HCT116 (cell line): ENCODE results near the gene CUZD1. TPM values are rescaled to one million over a fixed set of nuclear protein-coding genes. Genes with fewer than 3 reads are reported as not detected.

Experiments
- ATAC-seq: fragments of 200-7000 bp; cut with Tn5 transposase; 2 replicates; pipeline ENCODE4 v1.9.1; 2020; ENCODE audit warnings: mild to moderate bottlenecking, moderate library complexity
- BruUV-seq: library from RNA; stranded (reverse); fragments of 400-500 nt; replicated peaks from 2 replicates; lab custom pipeline; 2021; lab: Mats Ljungman, UMichigan
- CTCF ChIA-PET: fragments of 300-600 bp; sonication (Branson Sonifier 250); formaldehyde crosslinking; loops from one replicate; lab custom pipeline; 2021; ENCODE audit warnings: antibody characterized with exemption; lab: Charles Lee
- POLR2A ChIA-PET: fragments of 300-600, 350-600 bp; sonication (Branson Sonifier 250); formaldehyde crosslinking; loops from one replicate; lab custom pipeline; 2021; ENCODE audit warnings: antibody characterized with exemption; lab: Charles Lee
- RAD21 ChIA-PET, 2 experiments: fragments of 300-600 bp; sonication (Branson Sonifier 250); formaldehyde crosslinking; loops; one replicate each; lab custom pipeline; 2023; ENCODE audit warnings: low total read pairs in 2 of 2; ENCODE audit not compliant: uncharacterized antibody in 2 of 2, unreplicated experiment in 2 of 2, low non-redundant PET in 1 of 2; lab: Charles Lee
- DNase-seq: peaks from one replicate; pipeline ENCODE4 v3.0.0-alpha.2; 2010; ENCODE audit warnings: low read depth, low spot score
- H2AFZ ChIP-seq: fragments of 200-600 bp; shearing (Covaris generic), sonication (generic); 2 replicates; pipeline ENCODE4 v1.6.1; 2017; ENCODE audit warnings: low read depth, mixed run types, mixed read lengths, antibody characterized with exemption, low read length; ENCODE audit not compliant: poor library complexity, severe bottlenecking
- H3K27ac ChIP-seq: 2 replicates; pipeline ENCODE4 v1.5.1; 2012; ENCODE audit warnings: low read depth, low read length
- H3K27me3 ChIP-seq: fragments of 200-600 bp; sonication (generic); 2 replicates; pipeline ENCODE4 v1.6.1; 2016; ENCODE audit warnings: mixed run types, low read length, mixed read lengths; ENCODE audit not compliant: insufficient read depth
- H3K36me3 ChIP-seq, 2 experiments: fragments of 200-500 bp in 1 of 2; fragments of 200-600 bp in 1 of 2; sonication (Bioruptor generic) in 1 of 2; sonication (generic) in 1 of 2; 2 replicates each; pipeline versions ENCODE4 v1.5.1 to v1.6.1; 2014 to 2016; ENCODE audit warnings: low read length in 2 of 2, inconsistent platforms in 1 of 2, mixed read lengths in 1 of 2, mixed run types in 1 of 2; ENCODE audit not compliant: insufficient read depth in 2 of 2, control insufficient read depth in 1 of 2
- H3K4me1 ChIP-seq, 2 experiments: fragments of 200-600 bp in 1 of 2; sonication (generic) in 1 of 2; 2 replicates each; pipeline versions ENCODE4 v1.5.1 to v1.6.1; 2012 to 2017; ENCODE audit warnings: low read length in 2 of 2, inconsistent platforms in 1 of 2, mild to moderate bottlenecking in 1 of 2, mixed read lengths in 1 of 2, mixed run types in 1 of 2, moderate library complexity in 1 of 2; ENCODE audit not compliant: insufficient read depth in 2 of 2, control insufficient read depth in 1 of 2
- H3K4me2 ChIP-seq: fragments of 200-600 bp; sonication (generic); 2 replicates; pipeline ENCODE4 v1.6.1; 2017; ENCODE audit warnings: mixed run types, low read length, mixed read lengths
- H3K4me3 ChIP-seq, 2 experiments: fragments of 200-600 bp in 1 of 2; sonication (generic) in 1 of 2; replicated peaks in 1 of 2; 2 replicates each; pipeline ENCODE4 v1.5.1; 2011 to 2016; ENCODE audit warnings: low read length in 2 of 2, control low read depth in 1 of 2, low read depth in 1 of 2, mild to moderate bottlenecking in 1 of 2, mixed read lengths in 1 of 2, mixed run types in 1 of 2
- H3K79me2 ChIP-seq: fragments of 200-600 bp; sonication (generic); 2 replicates; pipeline ENCODE4 v1.6.1; 2017; ENCODE audit warnings: mild to moderate bottlenecking, mixed run types, low read length, moderate library complexity, mixed read lengths; ENCODE audit not compliant: insufficient read depth
- H3K9ac ChIP-seq: fragments of 200-600 bp; sonication (generic); 2 replicates; pipeline ENCODE4 v1.6.1; 2016; ENCODE audit warnings: low read length, mixed read lengths
- H3K9me2 ChIP-seq: fragments of 200-600 bp; sonication (generic), shearing (Covaris generic); 2 replicates; pipeline ENCODE4 v1.6.1; 2017; ENCODE audit warnings: mixed run types, mild to moderate bottlenecking, moderate library complexity; ENCODE audit not compliant: insufficient read depth
- H3K9me3 ChIP-seq, 2 experiments: fragments of 200-500 bp in 1 of 2; fragments of 200-600 bp in 1 of 2; sonication (Bioruptor generic) in 1 of 2; sonication (generic) in 1 of 2; 2 replicates each; pipeline ENCODE4 v1.6.1; 2014 to 2017; ENCODE audit warnings: low read length in 2 of 2, mixed read lengths in 2 of 2, inconsistent platforms in 1 of 2, low read depth in 1 of 2, mild to moderate bottlenecking in 1 of 2, mixed run types in 1 of 2, moderate library complexity in 1 of 2; ENCODE audit not compliant: control insufficient read depth in 1 of 2, insufficient read depth in 1 of 2
- H4K20me1 ChIP-seq: fragments of 200-600 bp; sonication (generic), shearing (Covaris generic); 2 replicates; pipeline ENCODE4 v1.6.1; 2017; ENCODE audit warnings: mixed run types, mild to moderate bottlenecking, moderate library complexity; ENCODE audit not compliant: insufficient read depth
- ATF3 ChIP-seq: IDR thresholded peaks from 2 replicates; pipeline ENCODE4 v1.6.1; 2012
- CBX3 ChIP-seq: IDR thresholded peaks from 2 replicates; pipeline ENCODE4 v1.6.1; 2012; ENCODE audit warnings: low read depth
- CEBPB ChIP-seq: IDR thresholded peaks from 2 replicates; pipeline ENCODE4 v1.6.1; 2012; ENCODE audit warnings: low read depth
- CTCF ChIP-seq, 3 experiments: fragments of 200-600 bp in 1 of 3; sonication (generic) in 1 of 3; IDR thresholded peaks in 2 of 3; conservative IDR thresholded peaks in 1 of 3; 2 replicates each; pipeline ENCODE4 v1.5.1; 2012 to 2017; ENCODE audit warnings: low read depth in 2 of 3, low read length in 2 of 3, antibody characterized with exemption in 1 of 3, borderline replicate concordance in 1 of 3, control low read depth in 1 of 3, mild to moderate bottlenecking in 1 of 3, mixed read lengths in 1 of 3, mixed run types in 1 of 3, moderate library complexity in 1 of 3; ENCODE audit not compliant: insufficient read depth in 1 of 3
- EGR1 ChIP-seq: IDR thresholded peaks from 2 replicates; pipeline ENCODE4 v1.6.1; 2012; ENCODE audit warnings: low read depth
- EZH2 ChIP-seq: fragments of 200-600 bp; sonication (generic); IDR thresholded peaks from 2 replicates; pipeline ENCODE4 v1.6.1; 2017; ENCODE audit warnings: antibody characterized with exemption, mixed run types
- EZH2phosphoT487 ChIP-seq: fragments of 200-600 bp; IDR thresholded peaks from 2 replicates; pipeline ENCODE4 v1.6.1; 2018; ENCODE audit warnings: antibody characterized with exemption, borderline replicate concordance
- FOSL1 ChIP-seq: IDR thresholded peaks from 2 replicates; pipeline ENCODE4 v1.6.1; 2012; ENCODE audit warnings: low read depth
- JUND ChIP-seq: IDR thresholded peaks from 2 replicates; pipeline ENCODE4 v1.6.1; 2012
- POLR2A ChIP-seq: IDR thresholded peaks from 2 replicates; pipeline ENCODE4 v1.7.0; 2011; ENCODE audit warnings: borderline replicate concordance; ENCODE audit not compliant: insufficient read depth, insufficient read length; ENCODE audit errors: extremely low read depth
- POLR2AphosphoS5 ChIP-seq: IDR thresholded peaks from 2 replicates; pipeline ENCODE4 v1.6.1; 2011; ENCODE audit warnings: mild to moderate bottlenecking, low read depth, low read length, moderate library complexity
- SIN3A ChIP-seq: IDR thresholded peaks from 2 replicates; pipeline ENCODE4 v1.6.1; 2012; ENCODE audit warnings: low read depth
- SP1 ChIP-seq: IDR thresholded peaks from 2 replicates; pipeline ENCODE4 v1.6.1; 2012; ENCODE audit warnings: low read depth
- SRF ChIP-seq: IDR thresholded peaks from 2 replicates; pipeline ENCODE4 v1.6.1; 2012; ENCODE audit warnings: low read depth
- TCF7L2 ChIP-seq: IDR thresholded peaks from 2 replicates; pipeline ENCODE4 v1.7.0; 2011; ENCODE audit warnings: borderline replicate concordance, inconsistent platforms; ENCODE audit not compliant: insufficient read depth, insufficient read length; ENCODE audit errors: extremely low read depth
- ZFX ChIP-seq: fragments of 450-650 bp; IDR thresholded peaks from 2 replicates; pipeline ENCODE4 v1.6.1; 2017
- ZNF274 ChIP-seq: fragments of 200-500 bp; sonication (Bioruptor generic); IDR thresholded peaks from 2 replicates; pipeline ENCODE4 v1.6.1; 2014; ENCODE audit warnings: mild to moderate bottlenecking, low read depth, low read length, inconsistent platforms
- intact Hi-C: fragments of 100-400 bp; cut with micrococcal nuclease; formaldehyde crosslinking; loops from 2 replicates; pipeline ENCODE4 v1.10.0; 2022
- total RNA-seq: library from RNA; stranded (reverse); gene quantifications from one replicate; pipeline ENCODE4 v1.2.1, GENCODE V29; 2021; ENCODE audit not compliant: unreplicated experiment
- TF ChIP-seq, protein P1 (sequence below): IDR thresholded peaks from 2 replicates; pipeline ENCODE4 v1.6.1; 2012; ENCODE audit warnings: low read depth
- TF ChIP-seq, protein P2 (sequence below): IDR thresholded peaks from 2 replicates; pipeline ENCODE4 v1.6.1; 2012
- TF ChIP-seq, protein P3 (sequence below): IDR thresholded peaks from 2 replicates; pipeline ENCODE4 v1.6.1; 2011; ENCODE audit warnings: mild to moderate bottlenecking, low read length, moderate library complexity; ENCODE audit not compliant: insufficient replicate concordance; ENCODE audit errors: extremely low read depth

Gene CUZD1
- total RNA-seq, 1 experiment from 2014 or later = 1.7 TPM

- no peaks in the 10 kb centered on the region for H4K20me1 ChIP-seq
- DNase-seq = no peak
- no TSS peak for BruUV-seq
- H3K4me1 ChIP-seq = no peaks in the 10 kb centered on the region
- ATAC-seq = no peak
- CTCF ChIA-PET = no interaction called here
- H3K9ac ChIP-seq = no peak overlapping the region
- POLR2A ChIA-PET = no interaction called here
- no peak overlapping the region for H3K4me3 ChIP-seq
- H3K27me3 ChIP-seq = peaks cover 67% of the 10 kb centered on the region
- no peak overlapping the region for H2AFZ ChIP-seq
- no peak overlapping the region for H3K27ac ChIP-seq
- no peaks in the 10 kb centered on the region for H3K36me3 ChIP-seq
- RAD21 ChIA-PET = no interaction called here
- no peak overlapping the region for H3K4me2 ChIP-seq
- no peaks in the 10 kb centered on the region for H3K9me2 ChIP-seq
- TF ChIP-seq, protein P1, sequence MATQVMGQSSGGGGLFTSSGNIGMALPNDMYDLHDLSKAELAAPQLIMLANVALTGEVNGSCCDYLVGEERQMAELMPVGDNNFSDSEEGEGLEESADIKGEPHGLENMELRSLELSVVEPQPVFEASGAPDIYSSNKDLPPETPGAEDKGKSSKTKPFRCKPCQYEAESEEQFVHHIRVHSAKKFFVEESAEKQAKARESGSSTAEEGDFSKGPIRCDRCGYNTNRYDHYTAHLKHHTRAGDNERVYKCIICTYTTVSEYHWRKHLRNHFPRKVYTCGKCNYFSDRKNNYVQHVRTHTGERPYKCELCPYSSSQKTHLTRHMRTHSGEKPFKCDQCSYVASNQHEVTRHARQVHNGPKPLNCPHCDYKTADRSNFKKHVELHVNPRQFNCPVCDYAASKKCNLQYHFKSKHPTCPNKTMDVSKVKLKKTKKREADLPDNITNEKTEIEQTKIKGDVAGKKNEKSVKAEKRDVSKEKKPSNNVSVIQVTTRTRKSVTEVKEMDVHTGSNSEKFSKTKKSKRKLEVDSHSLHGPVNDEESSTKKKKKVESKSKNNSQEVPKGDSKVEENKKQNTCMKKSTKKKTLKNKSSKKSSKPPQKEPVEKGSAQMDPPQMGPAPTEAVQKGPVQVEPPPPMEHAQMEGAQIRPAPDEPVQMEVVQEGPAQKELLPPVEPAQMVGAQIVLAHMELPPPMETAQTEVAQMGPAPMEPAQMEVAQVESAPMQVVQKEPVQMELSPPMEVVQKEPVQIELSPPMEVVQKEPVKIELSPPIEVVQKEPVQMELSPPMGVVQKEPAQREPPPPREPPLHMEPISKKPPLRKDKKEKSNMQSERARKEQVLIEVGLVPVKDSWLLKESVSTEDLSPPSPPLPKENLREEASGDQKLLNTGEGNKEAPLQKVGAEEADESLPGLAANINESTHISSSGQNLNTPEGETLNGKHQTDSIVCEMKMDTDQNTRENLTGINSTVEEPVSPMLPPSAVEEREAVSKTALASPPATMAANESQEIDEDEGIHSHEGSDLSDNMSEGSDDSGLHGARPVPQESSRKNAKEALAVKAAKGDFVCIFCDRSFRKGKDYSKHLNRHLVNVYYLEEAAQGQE = no peak
- TF ChIP-seq SP1 = no peak
- TF ChIP-seq, protein P2, sequence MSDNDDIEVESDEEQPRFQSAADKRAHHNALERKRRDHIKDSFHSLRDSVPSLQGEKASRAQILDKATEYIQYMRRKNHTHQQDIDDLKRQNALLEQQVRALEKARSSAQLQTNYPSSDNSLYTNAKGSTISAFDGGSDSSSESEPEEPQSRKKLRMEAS = no peak
- TF ChIP-seq CBX3 = no peak
- TF ChIP-seq EZH2phosphoT487 = no peak
- TF ChIP-seq ZNF274 = no peak
- TF ChIP-seq CEBPB = no peak
- TF ChIP-seq POLR2AphosphoS5 = no peak
- TF ChIP-seq POLR2A = no peak
- no peak for TF ChIP-seq FOSL1
- TF ChIP-seq CTCF (IDR thresholded peaks at IDR 0.05 in 2 of 3, conservative IDR thresholded peaks at IDR 0.05 in 1 of 3; ENCODE audit: borderline replicate concordance in 1 of 3, insufficient read depth in 1 of 3, low read depth in 2 of 3, low read length in 2 of 3) = no peak
- no peak for TF ChIP-seq EGR1
- no peak for TF ChIP-seq TCF7L2
- no peak for TF ChIP-seq SIN3A
- no peak for TF ChIP-seq ZFX
- TF ChIP-seq, protein P3, sequence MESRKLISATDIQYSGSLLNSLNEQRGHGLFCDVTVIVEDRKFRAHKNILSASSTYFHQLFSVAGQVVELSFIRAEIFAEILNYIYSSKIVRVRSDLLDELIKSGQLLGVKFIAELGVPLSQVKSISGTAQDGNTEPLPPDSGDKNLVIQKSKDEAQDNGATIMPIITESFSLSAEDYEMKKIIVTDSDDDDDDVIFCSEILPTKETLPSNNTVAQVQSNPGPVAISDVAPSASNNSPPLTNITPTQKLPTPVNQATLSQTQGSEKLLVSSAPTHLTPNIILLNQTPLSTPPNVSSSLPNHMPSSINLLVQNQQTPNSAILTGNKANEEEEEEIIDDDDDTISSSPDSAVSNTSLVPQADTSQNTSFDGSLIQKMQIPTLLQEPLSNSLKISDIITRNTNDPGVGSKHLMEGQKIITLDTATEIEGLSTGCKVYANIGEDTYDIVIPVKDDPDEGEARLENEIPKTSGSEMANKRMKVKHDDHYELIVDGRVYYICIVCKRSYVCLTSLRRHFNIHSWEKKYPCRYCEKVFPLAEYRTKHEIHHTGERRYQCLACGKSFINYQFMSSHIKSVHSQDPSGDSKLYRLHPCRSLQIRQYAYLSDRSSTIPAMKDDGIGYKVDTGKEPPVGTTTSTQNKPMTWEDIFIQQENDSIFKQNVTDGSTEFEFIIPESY = no peak
- no peak for TF ChIP-seq EZH2
- TF ChIP-seq JUND = no peak
- TF ChIP-seq ATF3 = no peak
- TF ChIP-seq SRF = no peak
- TF ChIP-seq, all 23 proteins: peak for 0
- H3K9me3 ChIP-seq = no peaks in the 10 kb centered on the region
- intact Hi-C loops = no loop called here
- H3K79me2 ChIP-seq = no peaks in the 10 kb centered on the region
Observed at GRCh38 chr10:122815458-122815857, 30.2 kb downstream of the CUZD1 start.
